ENCODE results near the gene PLPPR5. TPM values are rescaled to one million over a fixed set of nuclear protein-coding genes. Genes with fewer than 3 reads are reported as not detected.

PLPPR5 gene
- total and polyA plus RNA-seq, 2 donors (not counting 1 experiment from before 2014, with no cell fraction given) = under 0.01 to 0.25 TPM

- no peak overlapping the region for H3K4me2 ChIP-seq (ENCODE audit: extremely low read depth, insufficient read depth, low read length)
- H3K27ac ChIP-seq (ENCODE audit: insufficient read depth, low read length) = no peak overlapping the region
- H3K36me3 ChIP-seq (ENCODE audit: control insufficient read depth, insufficient read depth, low read length) = no peaks in the 10 kb centered on the region
- no peaks in the 10 kb centered on the region for H3K9me3 ChIP-seq (ENCODE audit: control insufficient read depth, insufficient read depth, low read depth, low read length)
- H3K4me1 ChIP-seq (ENCODE audit: control insufficient read depth, extremely low read depth, insufficient read depth, low read length) = peaks cover 11% of the 10 kb centered on the region
- no peaks in the 10 kb centered on the region for H4K20me1 ChIP-seq (ENCODE audit: control insufficient read depth, extremely low read depth, insufficient read depth, low read length)
- DNase-seq (ENCODE audit: low read depth in 2 of 2) = no peak
- no peak overlapping the region for H3K4me3 ChIP-seq (replicated peaks in 1 of 4; ENCODE audit: control extremely low read depth in 1 of 4, insufficient read depth in 1 of 4, low read depth in 3 of 4, low read length in 4 of 4)
- TF ChIP-seq CTCF (conservative IDR thresholded peaks at IDR 0.05 in 1 of 2, IDR thresholded peaks at IDR 0.05 in 1 of 2; ENCODE audit: low read depth in 1 of 2, low read length in 2 of 2) (no peak), EZH2 (IDR thresholded peaks at IDR 0.05; ENCODE audit: low read length, missing control alignments) (no peak)
- H2AFZ ChIP-seq (ENCODE audit: low read length) = no peak overlapping the region
- H3K27me3 ChIP-seq (ENCODE audit: control insufficient read depth, insufficient read depth, low read length) = no peaks in the 10 kb centered on the region
- no peak overlapping the region for H3K9ac ChIP-seq (ENCODE audit: insufficient read depth, low read length)
- H3K79me2 ChIP-seq (ENCODE audit: control insufficient read depth, insufficient read depth, low read length) = no peaks in the 10 kb centered on the region
Observed at GRCh38 chr1:98939471-98939870, 65.2 kb downstream of the PLPPR5 start.

GRCh38 chr1:98937347-98937746 lies 67.3 kb downstream of the PLPPR5 start:
- Histone ChIP-seq H3K27ac (ENCODE audit: insufficient read depth, low read length) (no peak overlapping the region), H3K9ac (ENCODE audit: insufficient read depth, low read length) (no peak overlapping the region)
- DNase-seq (ENCODE audit: low read depth in 2 of 2) = no peak

GRCh38 chr1:98932184-98932583 lies 72.5 kb downstream of the PLPPR5 start:
- Histone ChIP-seq H3K9ac (ENCODE audit: insufficient read depth, low read length) (no peak overlapping the region), H3K27me3 (ENCODE audit: control insufficient read depth, insufficient read depth, low read length) (no peaks in the 10 kb centered on the region), H4K20me1 (ENCODE audit: control insufficient read depth, extremely low read depth, insufficient read depth, low read length) (no peaks in the 10 kb centered on the region), H3K79me2 (ENCODE audit: control insufficient read depth, insufficient read depth, low read length) (no peaks in the 10 kb centered on the region), H3K9me3 (ENCODE audit: control insufficient read depth, insufficient read depth, low read depth, low read length) (no peaks in the 10 kb centered on the region), H3K27ac (ENCODE audit: insufficient read depth, low read length) (no peak overlapping the region), H3K4me3 (replicated peaks in 1 of 4; ENCODE audit: control extremely low read depth in 1 of 4, insufficient read depth in 1 of 4, low read depth in 3 of 4, low read length in 4 of 4) (no peak overlapping the region), H3K4me1 (ENCODE audit: control insufficient read depth, extremely low read depth, insufficient read depth, low read length) (no peaks in the 10 kb centered on the region), H3K36me3 (ENCODE audit: control insufficient read depth, insufficient read depth, low read length) (no peaks in the 10 kb centered on the region), H3K4me2 (ENCODE audit: extremely low read depth, insufficient read depth, low read length) (no peak overlapping the region), H2AFZ (ENCODE audit: low read length) (no peak overlapping the region)
- TF ChIP-seq CTCF (conservative IDR thresholded peaks at IDR 0.05 in 1 of 2, IDR thresholded peaks at IDR 0.05 in 1 of 2; ENCODE audit: low read depth in 1 of 2, low read length in 2 of 2) (no peak), EZH2 (IDR thresholded peaks at IDR 0.05; ENCODE audit: low read length, missing control alignments) (no peak)
- DNase-seq (ENCODE audit: low read depth in 2 of 2) = no peak

More at GRCh38 chr1:98937347-98937746, 67.3 kb downstream of the PLPPR5 start:
- Histone ChIP-seq H3K9me3 (ENCODE audit: control insufficient read depth, insufficient read depth, low read depth, low read length) (no peaks in the 10 kb centered on the region), H4K20me1 (ENCODE audit: control insufficient read depth, extremely low read depth, insufficient read depth, low read length) (no peaks in the 10 kb centered on the region), H3K4me2 (ENCODE audit: extremely low read depth, insufficient read depth, low read length) (no peak overlapping the region), H3K79me2 (ENCODE audit: control insufficient read depth, insufficient read depth, low read length) (no peaks in the 10 kb centered on the region), H3K4me1 (ENCODE audit: control insufficient read depth, extremely low read depth, insufficient read depth, low read length) (peaks cover 11% of the 10 kb centered on the region), H3K36me3 (ENCODE audit: control insufficient read depth, insufficient read depth, low read length) (no peaks in the 10 kb centered on the region), H2AFZ (ENCODE audit: low read length) (no peak overlapping the region), H3K4me3 (replicated peaks in 1 of 4; ENCODE audit: control extremely low read depth in 1 of 4, insufficient read depth in 1 of 4, low read depth in 3 of 4, low read length in 4 of 4) (no peak overlapping the region), H3K27me3 (ENCODE audit: control insufficient read depth, insufficient read depth, low read length) (no peaks in the 10 kb centered on the region)
- no peak for TF ChIP-seq EZH2 (IDR thresholded peaks at IDR 0.05; ENCODE audit: low read length, missing control alignments)
- no peak for TF ChIP-seq CTCF (conservative IDR thresholded peaks at IDR 0.05 in 1 of 2, IDR thresholded peaks at IDR 0.05 in 1 of 2; ENCODE audit: low read depth in 1 of 2, low read length in 2 of 2)
